IPS-18c (cell line): ENCODE measurements around the gene LACTB.
A peak's percentile ranks its signal among the peaks of the same experiment; 100 is the strongest.

Source experiments
- H3K4me3 ChIP-seq: 2 replicates; pipeline ENCODE4 v1.7.0; 2013; ENCODE audit warnings: low read depth, mild to moderate bottlenecking, low read length, moderate library complexity; ENCODE audit not compliant: insufficient read depth
- H3K9me3 ChIP-seq: one replicate; pipeline ENCODE4 v1.6.1; 2013; ENCODE audit warnings: mild to moderate bottlenecking, low read length, moderate library complexity; ENCODE audit not compliant: control insufficient read depth, insufficient read depth

LACTB gene

GRCh38 chr15:63156086-63156710 is 34.5 kb downstream of the LACTB start:
- H3K9me3 ChIP-seq: no peaks in the 10 kb centered on the region
- H3K4me3 ChIP-seq: peak overlapping the region; percentile 95

- H3K9me3 ChIP-seq: no peaks in the 10 kb centered on the region
- peak overlapping the region; percentile 95 for H3K4me3 ChIP-seq
These were observed 35.1 kb downstream of the LACTB start for GRCh38 chr15:63156755-63157117.

- Histone ChIP-seq H3K4me3 (peak within 1 kb of the TSS; percentile 95), H3K9me3 (no peaks in the 10 kb centered on the region)
These were observed 35.6 kb downstream of the LACTB start, which contains the start of gene RPS27L for GRCh38 chr15:63157118-63157843. RPS27L (minus strand) TSS chr15:63157477; CDS start chr15:63157405, 72 bp downstream.

- Histone ChIP-seq H3K4me3 (peak overlapping the region; percentile 95), H3K9me3 (no peaks in the 10 kb centered on the region)
These were observed 36.3 kb downstream of the LACTB start for GRCh38 chr15:63157891-63158431.

- Histone ChIP-seq H3K4me3 (no peak overlapping the region), H3K9me3 (no peaks in the 10 kb centered on the region)
These were observed 39.0 kb downstream of the LACTB start for GRCh38 chr15:63160638-63161037.

GRCh38 chr15:63163217-63163616 is 41.6 kb downstream of the LACTB start:
- Histone ChIP-seq H3K4me3 (no peak overlapping the region), H3K9me3 (no peaks in the 10 kb centered on the region)

- Histone ChIP-seq H3K4me3 (no peak overlapping the region), H3K9me3 (no peaks in the 10 kb centered on the region)
These were observed 43.7 kb downstream of the LACTB start for GRCh38 chr15:63165166-63165859.

- Histone ChIP-seq H3K4me3 (no peak overlapping the region), H3K9me3 (no peaks in the 10 kb centered on the region)
These were observed 44.6 kb downstream of the LACTB start for GRCh38 chr15:63166219-63166618.

GRCh38 chr15:63169788-63170187 is 48.1 kb downstream of the LACTB start:
- Histone ChIP-seq H3K9me3 (no peaks in the 10 kb centered on the region), H3K4me3 (no peak overlapping the region)

- no peaks in the 10 kb centered on the region for H3K9me3 ChIP-seq
These were observed 50.7 kb downstream of the LACTB start for GRCh38 chr15:63172376-63172775.

GRCh38 chr15:63172851-63173451 is 51.3 kb downstream of the LACTB start:
- H3K4me3 ChIP-seq: no peak overlapping the region
- no peaks in the 10 kb centered on the region for H3K9me3 ChIP-seq

More at GRCh38 chr15:63172376-63172775, 50.7 kb downstream of the LACTB start:
- no peak overlapping the region for H3K4me3 ChIP-seq

- Histone ChIP-seq H3K4me3 (no peak overlapping the region), H3K9me3 (no peaks in the 10 kb centered on the region)
These were observed 54.6 kb downstream of the LACTB start for GRCh38 chr15:63176302-63176701.

GRCh38 chr15:63178034-63178433 is 56.4 kb downstream of the LACTB start:
- no peak overlapping the region for H3K4me3 ChIP-seq
- no peaks in the 10 kb centered on the region for H3K9me3 ChIP-seq

GRCh38 chr15:63180746-63181145 is 59.1 kb downstream of the LACTB start:
- H3K4me3 ChIP-seq: no peak overlapping the region
- H3K9me3 ChIP-seq: no peaks in the 10 kb centered on the region

- Histone ChIP-seq H3K9me3 (no peaks in the 10 kb centered on the region), H3K4me3 (no peak overlapping the region)
These were observed 60.0 kb downstream of the LACTB start for GRCh38 chr15:63181648-63182047.

- Histone ChIP-seq H3K9me3 (no peaks in the 10 kb centered on the region), H3K4me3 (no peak overlapping the region)
These were observed 63.5 kb downstream of the LACTB start for GRCh38 chr15:63185206-63185605.

- H3K4me3 ChIP-seq: no peak overlapping the region
These were observed 64.4 kb downstream of the LACTB start for GRCh38 chr15:63186065-63186464.

More at GRCh38 chr15:63186065-63186464, 64.4 kb downstream of the LACTB start:
- no peaks in the 10 kb centered on the region for H3K9me3 ChIP-seq
